Endothelial cell of umbilical vein (primary cell): ENCODE results near the gene DENND1A. TPM values are rescaled to one million over a fixed set of nuclear protein-coding genes. Genes with fewer than 3 reads are reported as not detected.

ENCODE experiments used
- BruUV-seq: library from RNA; stranded (reverse); fragments of 400-500 nt; replicated peaks from 2 replicates; lab custom pipeline; 2021; lab: Mats Ljungman, UMichigan
- CTCF ChIA-PET: fragments of 300-600, 350-600 bp; sonication (Branson Sonifier 250); formaldehyde crosslinking; loops from one replicate; lab custom pipeline; 2021; ENCODE audit warnings: antibody characterized with exemption, inconsistent platforms; lab: Charles Lee
- POLR2A ChIA-PET: fragments of 300-600, 350-600 bp; sonication (Branson Sonifier 250); formaldehyde crosslinking; loops from one replicate; lab custom pipeline; 2021; ENCODE audit warnings: antibody characterized with exemption, inconsistent platforms; lab: Charles Lee
- DNase-seq: peaks from one replicate; pipeline ENCODE4 v3.0.0-alpha.2; 2011; ENCODE audit warnings: low read depth, low spot score
- FAIRE-seq: peaks from 2 replicates; lab custom pipeline; 2011; peaks lifted over from hg19 to GRCh38; lab: Jason Lieb, UNC
- H2AFZ ChIP-seq: 2 replicates; pipeline ENCODE4 v1.6.0; 2012; ENCODE audit warnings: low read depth, low read length, control low read depth, inconsistent platforms
- H3K27ac ChIP-seq: 2 replicates; pipeline ENCODE4 v1.5.1; 2011; ENCODE audit warnings: low read depth, mild to moderate bottlenecking, control low read depth, low read length, moderate library complexity; ENCODE audit not compliant: insufficient read depth
- H3K27me3 ChIP-seq, 2 experiments: 2 replicates each; pipeline versions ENCODE4 v1.6.0 to v1.6.1; 2011; ENCODE audit warnings: low read length in 2 of 2, mixed read lengths in 1 of 2; ENCODE audit not compliant: control insufficient read depth in 2 of 2, insufficient read depth in 2 of 2
- H3K36me3 ChIP-seq, 2 experiments: 2 replicates in 1 of 2; 3 replicates in 1 of 2; pipeline ENCODE4 v1.5.1; 2011; ENCODE audit warnings: low read length in 2 of 2, mild to moderate bottlenecking in 1 of 2, moderate library complexity in 1 of 2; ENCODE audit not compliant: control insufficient read depth in 2 of 2, insufficient read depth in 2 of 2; ENCODE audit errors: extremely low read depth in 1 of 2
- H3K4me1 ChIP-seq: 3 replicates; pipeline ENCODE4 v1.5.1; 2011; ENCODE audit warnings: mild to moderate bottlenecking, low read length; ENCODE audit not compliant: control insufficient read depth, insufficient read depth; ENCODE audit errors: extremely low read depth
- H3K4me2 ChIP-seq: 2 replicates; pipeline ENCODE4 v1.6.1; 2011; ENCODE audit warnings: low read length, control low read depth, mixed read lengths; ENCODE audit not compliant: insufficient read depth
- H3K4me3 ChIP-seq, 3 experiments: fragments of 200-600 bp in 1 of 3; sonication (generic), shearing (Covaris generic) in 1 of 3; replicated peaks in 1 of 3; 2 replicates each; pipeline ENCODE4 v1.5.1; 2011 to 2016; ENCODE audit warnings: control low read depth in 3 of 3, low read length in 3 of 3, mild to moderate bottlenecking in 2 of 3, inconsistent platforms in 1 of 3, low read depth in 1 of 3, moderate library complexity in 1 of 3; ENCODE audit not compliant: insufficient read depth in 1 of 3
- H3K79me2 ChIP-seq: 2 replicates; pipeline ENCODE4 v1.6.0; 2012; ENCODE audit warnings: low read length, inconsistent platforms; ENCODE audit not compliant: control insufficient read depth, insufficient read depth
- H3K9ac ChIP-seq: replicated peaks from 2 replicates; pipeline ENCODE3; 2011; ENCODE audit warnings: low read length, control low read depth; ENCODE audit not compliant: insufficient read depth; ENCODE audit errors: extremely low read depth
- H3K9me1 ChIP-seq: replicated peaks from 3 replicates; pipeline ENCODE4 v1.6.0; 2011; ENCODE audit warnings: mild to moderate bottlenecking, low read length; ENCODE audit not compliant: control insufficient read depth, insufficient read depth; ENCODE audit errors: extremely low read depth
- H3K9me3 ChIP-seq: replicated peaks from 2 replicates; pipeline ENCODE4 v1.5.1; 2012; ENCODE audit warnings: low read length, inconsistent platforms; ENCODE audit not compliant: control insufficient read depth, insufficient read depth
- H4K20me1 ChIP-seq: replicated peaks from 2 replicates; pipeline ENCODE3; 2011; ENCODE audit warnings: mild to moderate bottlenecking, low read length; ENCODE audit not compliant: control insufficient read depth, insufficient read depth; ENCODE audit errors: extremely low read depth
- EZH2 ChIP-seq: IDR thresholded peaks from 2 replicates; pipeline ENCODE4 v1.6.1; 2012; ENCODE audit warnings: borderline replicate concordance, low read depth, mild to moderate bottlenecking, moderate library complexity, low read length, inconsistent platforms; ENCODE audit not compliant: severe bottlenecking
- FOS ChIP-seq: IDR thresholded peaks from 2 replicates; pipeline ENCODE4 v1.6.1; 2011; ENCODE audit warnings: mild to moderate bottlenecking, low read length, moderate library complexity, borderline replicate concordance; ENCODE audit not compliant: insufficient read depth
- GATA2 ChIP-seq: IDR thresholded peaks from 2 replicates; pipeline ENCODE4 v1.7.0; 2011; ENCODE audit warnings: low read depth, mild to moderate bottlenecking, moderate library complexity, mixed read lengths, low read length; ENCODE audit not compliant: insufficient read length, insufficient read depth
- JUN ChIP-seq: IDR thresholded peaks from 2 replicates; pipeline ENCODE4 v1.6.1; 2011; ENCODE audit warnings: borderline replicate concordance, low read depth; ENCODE audit not compliant: insufficient read length, insufficient read depth
- MYC ChIP-seq: IDR thresholded peaks from one replicate; pipeline ENCODE4 v1.6.1; 2011; ENCODE audit warnings: mild to moderate bottlenecking, low read depth, low read length
- POLR2A ChIP-seq: IDR thresholded peaks from 2 replicates; pipeline ENCODE4 v1.6.1; 2012; ENCODE audit warnings: low read depth, mild to moderate bottlenecking, control low read depth, low read length
- POLR2AphosphoS5 ChIP-seq: IDR thresholded peaks from 2 replicates; pipeline ENCODE4 v1.6.1; 2012; ENCODE audit warnings: low read depth, mild to moderate bottlenecking, control low read depth, low read length, moderate library complexity; ENCODE audit not compliant: insufficient read depth
- dilution Hi-C: fragments of 300-500 bp; cut with MboI; formaldehyde crosslinking; loops from one replicate; pipeline ENCODE4 v1.15.0; 2019; ENCODE audit warnings: low sequenced_read_pairs; ENCODE audit not compliant: extremely low pct_ligation_motif_present
- intact Hi-C: fragments of 100-400 bp; cut with micrococcal nuclease; formaldehyde crosslinking; loops from one replicate; pipeline ENCODE4 v1.10.0; 2022
- polyA plus RNA-seq, 4 experiments: library from polyadenylated mRNA; depleted of rRNA in 3 of 4; stranded (reverse) in 3 of 4; unstranded in 1 of 4; fragments of >200 nt; gene quantifications; 2 replicates each; pipeline versions ENCODE4 v1.2.1 to v1.2.3, GENCODE V29; 2011 to 2012; ENCODE audit warnings: missing spikeins in 1 of 4
- total RNA-seq: library from RNA; stranded (reverse); gene quantifications from 2 replicates; pipeline ENCODE4 v1.2.3, GENCODE V29; 2021
- TF ChIP-seq, protein P1 (sequence below), 2 donors: IDR thresholded peaks; 1 replicate in 1 of 2; 2 replicates in 1 of 2; pipeline ENCODE4 v1.5.1; 2011; ENCODE audit warnings: low read length in 2 of 2, mild to moderate bottlenecking in 2 of 2, moderate library complexity in 2 of 2, control low read depth in 1 of 2, inconsistent platforms in 1 of 2, low read depth in 1 of 2; ENCODE audit not compliant: insufficient read depth in 1 of 2; ENCODE audit errors: extremely low read depth in 1 of 2
- TF ChIP-seq, protein P2 (sequence below): IDR thresholded peaks from 2 replicates; pipeline ENCODE4 v1.6.1; 2011; ENCODE audit not compliant: insufficient read depth, insufficient read length

DENND1A gene
- total and polyA plus RNA-seq, 2 donors (not counting 3 experiments of a cell fraction or from before 2014, with no cell fraction given), result 18.5 to 24.5 TPM

DNA sequence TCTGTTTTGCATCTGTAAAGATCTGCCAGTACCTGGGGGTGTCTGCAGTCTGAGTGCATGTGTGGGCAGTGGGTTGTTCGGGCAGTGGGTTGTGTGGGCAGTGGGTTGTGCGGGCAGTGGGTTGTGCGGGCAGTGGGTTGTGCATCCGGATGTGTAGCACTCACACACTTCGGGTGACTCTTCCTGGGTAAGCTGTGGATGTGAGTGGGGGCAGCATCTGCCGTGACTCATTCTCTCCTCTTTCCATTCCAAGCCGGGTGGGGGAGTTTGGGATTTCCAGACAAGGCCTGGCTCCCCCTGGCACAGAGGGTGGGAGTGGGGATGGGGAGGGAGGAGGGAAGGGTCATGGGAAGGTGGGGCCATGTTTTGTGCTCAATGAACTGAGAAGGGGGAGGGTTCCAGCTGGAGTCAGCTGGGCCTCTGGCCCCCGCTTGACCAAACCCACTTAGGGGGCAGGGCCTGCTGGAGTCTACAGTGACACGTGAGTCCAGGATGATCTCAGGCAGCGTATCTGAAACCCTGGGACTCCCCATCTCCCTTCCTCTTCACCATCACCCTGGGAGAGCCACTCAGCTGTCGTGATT is 565.6 kb downstream of the DENND1A start:
- dilution Hi-C loops (no loop called here), intact Hi-C loops (no loop called here)
- H3K4me1 ChIP-seq, result no peaks in the 10 kb centered on the region
- DNase-seq (no peak), FAIRE-seq (no peak)
- no peak overlapping the region for H3K9ac ChIP-seq
- POLR2A ChIA-PET, result no interaction called here
- no peaks in the 10 kb centered on the region for H4K20me1 ChIP-seq
- no peak overlapping the region for H3K4me2 ChIP-seq
- no peak overlapping the region for H2AFZ ChIP-seq
- no peaks in the 10 kb centered on the region for H3K9me1 ChIP-seq
- CTCF ChIA-PET, result interaction anchor here (1.0 kb wide), 1 partner anchor 14 kb away, joined by 3 read pairs; no protein-coding TSS in a partner anchor
- TF ChIP-seq, protein P1, sequence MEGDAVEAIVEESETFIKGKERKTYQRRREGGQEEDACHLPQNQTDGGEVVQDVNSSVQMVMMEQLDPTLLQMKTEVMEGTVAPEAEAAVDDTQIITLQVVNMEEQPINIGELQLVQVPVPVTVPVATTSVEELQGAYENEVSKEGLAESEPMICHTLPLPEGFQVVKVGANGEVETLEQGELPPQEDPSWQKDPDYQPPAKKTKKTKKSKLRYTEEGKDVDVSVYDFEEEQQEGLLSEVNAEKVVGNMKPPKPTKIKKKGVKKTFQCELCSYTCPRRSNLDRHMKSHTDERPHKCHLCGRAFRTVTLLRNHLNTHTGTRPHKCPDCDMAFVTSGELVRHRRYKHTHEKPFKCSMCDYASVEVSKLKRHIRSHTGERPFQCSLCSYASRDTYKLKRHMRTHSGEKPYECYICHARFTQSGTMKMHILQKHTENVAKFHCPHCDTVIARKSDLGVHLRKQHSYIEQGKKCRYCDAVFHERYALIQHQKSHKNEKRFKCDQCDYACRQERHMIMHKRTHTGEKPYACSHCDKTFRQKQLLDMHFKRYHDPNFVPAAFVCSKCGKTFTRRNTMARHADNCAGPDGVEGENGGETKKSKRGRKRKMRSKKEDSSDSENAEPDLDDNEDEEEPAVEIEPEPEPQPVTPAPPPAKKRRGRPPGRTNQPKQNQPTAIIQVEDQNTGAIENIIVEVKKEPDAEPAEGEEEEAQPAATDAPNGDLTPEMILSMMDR (IDR thresholded peaks at IDR 0.05; ENCODE audit: extremely low read depth in 1 of 2, insufficient read depth in 1 of 2, low read depth in 1 of 2, low read length in 2 of 2), result no peak
- TF ChIP-seq GATA2 (no peak), POLR2AphosphoS5 (no peak)
- H3K27ac ChIP-seq, result no peak overlapping the region
- no peak overlapping the region for H3K4me3 ChIP-seq
- no peaks in the 10 kb centered on the region for H3K9me3 ChIP-seq
- no peaks in the 10 kb centered on the region for H3K36me3 ChIP-seq
- H3K27me3 ChIP-seq, result no peaks in the 10 kb centered on the region
- no TSS peak for BruUV-seq
- no peaks in the 10 kb centered on the region for H3K79me2 ChIP-seq

DNA sequence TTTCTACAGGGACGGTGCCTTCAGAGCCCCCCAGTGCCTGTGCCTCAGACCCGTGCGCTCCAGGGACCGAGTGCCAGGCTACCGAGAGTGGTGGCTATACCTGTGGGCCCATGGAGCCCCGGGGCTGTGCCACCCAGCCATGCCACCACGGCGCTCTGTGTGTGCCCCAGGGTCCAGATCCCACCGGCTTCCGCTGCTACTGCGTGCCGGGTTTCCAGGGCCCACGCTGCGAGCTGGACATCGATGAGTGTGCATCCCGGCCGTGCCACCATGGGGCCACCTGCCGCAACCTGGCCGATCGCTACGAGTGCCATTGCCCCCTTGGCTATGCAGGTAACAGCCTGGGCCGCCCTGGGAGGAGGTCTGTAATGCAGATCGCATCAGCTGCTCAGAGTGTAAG is 567.1 kb downstream of the DENND1A start:
- H3K4me1 ChIP-seq, result no peaks in the 10 kb centered on the region
- H3K9me3 ChIP-seq, result no peaks in the 10 kb centered on the region
- DNase-seq, result no peak
- H3K27me3 ChIP-seq, result no peaks in the 10 kb centered on the region
- no peak overlapping the region for H3K4me2 ChIP-seq
- H4K20me1 ChIP-seq, result no peaks in the 10 kb centered on the region
- H2AFZ ChIP-seq, result no peak overlapping the region
- no TSS peak for BruUV-seq
- H3K4me3 ChIP-seq, result no peak overlapping the region
- ChIA-PET POLR2A (no interaction called here), CTCF (interaction anchor here (1.0 kb wide), 1 partner anchor 21 kb away, joined by 3 read pairs; no protein-coding TSS in a partner anchor)
- H3K9ac ChIP-seq, result no peak overlapping the region
- no peaks in the 10 kb centered on the region for H3K79me2 ChIP-seq
- no peaks in the 10 kb centered on the region for H3K9me1 ChIP-seq
- TF ChIP-seq GATA2 (no peak), POLR2A (no peak), EZH2 (no peak), MYC (no peak), JUN (no peak), FOS (no peak)
- TF ChIP-seq, protein P2, sequence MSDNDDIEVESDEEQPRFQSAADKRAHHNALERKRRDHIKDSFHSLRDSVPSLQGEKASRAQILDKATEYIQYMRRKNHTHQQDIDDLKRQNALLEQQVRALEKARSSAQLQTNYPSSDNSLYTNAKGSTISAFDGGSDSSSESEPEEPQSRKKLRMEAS, result no peak
- TF ChIP-seq, protein P1 (IDR thresholded peaks at IDR 0.05; ENCODE audit: extremely low read depth in 1 of 2, insufficient read depth in 1 of 2, low read depth in 1 of 2, low read length in 2 of 2), result no peak
- H3K36me3 ChIP-seq, result no peaks in the 10 kb centered on the region
- no peak for FAIRE-seq
- H3K27ac ChIP-seq, result no peak overlapping the region
- intact Hi-C loops, result no loop called here
- dilution Hi-C loops, result no loop called here
